ENCODE results near the gene CTNNA3. TPM values are rescaled to one million over a fixed set of nuclear protein-coding genes. Genes with fewer than 3 reads are reported as not detected.
"Not testable (repeated sequence)": the region's sequence is repeated elsewhere in the genome, so short reads cannot be mapped to it uniquely, and the experiment has no call there.

The CTNNA3 gene
- total RNA-seq, 1 experiment from 2014 or later, result not detected

- H3K4me1 Mint-ChIP-seq (ENCODE audit: low read depth, unreplicated experiment), result no peaks in the 10 kb centered on the region
- H3K27ac Mint-ChIP-seq (ENCODE audit: unreplicated experiment), result no peak overlapping the region
- peaks cover 37% of the 10 kb centered on the region for H3K27me3 Mint-ChIP-seq (ENCODE audit: unreplicated experiment)
- intact Hi-C loops (cut with micrococcal nuclease; ENCODE audit: unreplicated experiment), result no loop called here
- H3K36me3 Mint-ChIP-seq (ENCODE audit: insufficient read depth, unreplicated experiment), result no peaks in the 10 kb centered on the region
- no peak for TF ChIP-seq CTCF (IDR thresholded peaks at IDR 0.05; ENCODE audit: unreplicated experiment)
- no peak overlapping the region for H3K4me3 Mint-ChIP-seq (ENCODE audit: low read depth, unreplicated experiment)
- CTCF ChIA-PET, result no interaction called here
- H3K9me3 Mint-ChIP-seq (ENCODE audit: low read depth, unreplicated experiment), result peaks cover 5% of the 10 kb centered on the region
- no TSS peak for BruUV-seq (replicated peaks)
- no peak for DNase-seq
These were observed 473.1 kb downstream of the CTNNA3 start for GRCh38 chr10:67222934-67223333.

GRCh38 chr10:67221939-67222494, 474.0 kb downstream of the CTNNA3 start:
- CTCF ChIA-PET, result no interaction called here
- H3K4me3 Mint-ChIP-seq (ENCODE audit: low read depth, unreplicated experiment), result no peak overlapping the region
- no peak for TF ChIP-seq CTCF (IDR thresholded peaks at IDR 0.05; ENCODE audit: unreplicated experiment)
- intact Hi-C loops (cut with micrococcal nuclease; ENCODE audit: unreplicated experiment), result no loop called here
- H3K27me3 Mint-ChIP-seq (ENCODE audit: unreplicated experiment), result peaks cover 39% of the 10 kb centered on the region
- no peaks in the 10 kb centered on the region for H3K4me1 Mint-ChIP-seq (ENCODE audit: low read depth, unreplicated experiment)
- no peaks in the 10 kb centered on the region for H3K36me3 Mint-ChIP-seq (ENCODE audit: insufficient read depth, unreplicated experiment)
- BruUV-seq (replicated peaks), result no TSS peak
- no peak overlapping the region for H3K27ac Mint-ChIP-seq (ENCODE audit: unreplicated experiment)
- peaks cover 3% of the 10 kb centered on the region for H3K9me3 Mint-ChIP-seq (ENCODE audit: low read depth, unreplicated experiment)
- no peak for DNase-seq

GRCh38 chr10:67211680-67212079, 484.3 kb downstream of the CTNNA3 start:
- CTCF ChIA-PET, result no interaction called here
- no TSS peak for BruUV-seq (replicated peaks)
- intact Hi-C loops (cut with micrococcal nuclease; ENCODE audit: unreplicated experiment), result no loop called here
- no peak for TF ChIP-seq CTCF (IDR thresholded peaks at IDR 0.05; ENCODE audit: unreplicated experiment)
- Mint-ChIP-seq H3K4me3 (ENCODE audit: low read depth, unreplicated experiment) (no peak overlapping the region), H3K36me3 (ENCODE audit: insufficient read depth, unreplicated experiment) (no peaks in the 10 kb centered on the region), H3K9me3 (ENCODE audit: low read depth, unreplicated experiment) (no peaks in the 10 kb centered on the region), H3K27me3 (ENCODE audit: unreplicated experiment) (no peaks in the 10 kb centered on the region), H3K4me1 (ENCODE audit: low read depth, unreplicated experiment) (no peaks in the 10 kb centered on the region), H3K27ac (ENCODE audit: unreplicated experiment) (no peak overlapping the region)
- no peak for DNase-seq

- CTCF ChIA-PET, result interaction anchor here (0.7 kb wide), 1 partner anchor 519 kb away, joined by 3 read pairs; no protein-coding TSS in a partner anchor
- BruUV-seq (replicated peaks); H3K36me3 Mint-ChIP-seq (ENCODE audit: insufficient read depth, unreplicated experiment); H3K4me3 Mint-ChIP-seq (ENCODE audit: low read depth, unreplicated experiment); H3K27me3 Mint-ChIP-seq (ENCODE audit: unreplicated experiment); H3K4me1 Mint-ChIP-seq (ENCODE audit: low read depth, unreplicated experiment); DNase-seq; intact Hi-C loops (cut with micrococcal nuclease; ENCODE audit: unreplicated experiment); H3K27ac Mint-ChIP-seq (ENCODE audit: unreplicated experiment); H3K9me3 Mint-ChIP-seq (ENCODE audit: low read depth, unreplicated experiment): not testable (repeated sequence)
These were observed 488.1 kb downstream of the CTNNA3 start for GRCh38 chr10:67207923-67208322.

GRCh38 chr10:67200913-67201564, 495.0 kb downstream of the CTNNA3 start:
- CTCF ChIA-PET, result no interaction called here
- no TSS peak for BruUV-seq (replicated peaks)
- intact Hi-C loops (cut with micrococcal nuclease; ENCODE audit: unreplicated experiment), result no loop called here

More at GRCh38 chr10:67200913-67201564, 495.0 kb downstream of the CTNNA3 start:
- no peak overlapping the region for H3K4me3 Mint-ChIP-seq (ENCODE audit: low read depth, unreplicated experiment)
- H3K27me3 Mint-ChIP-seq (ENCODE audit: unreplicated experiment), result no peaks in the 10 kb centered on the region
- H3K27ac Mint-ChIP-seq (ENCODE audit: unreplicated experiment), result no peak overlapping the region
- peaks cover 7% of the 10 kb centered on the region for H3K9me3 Mint-ChIP-seq (ENCODE audit: low read depth, unreplicated experiment)
- no peak for DNase-seq
- no peaks in the 10 kb centered on the region for H3K4me1 Mint-ChIP-seq (ENCODE audit: low read depth, unreplicated experiment)
- no peaks in the 10 kb centered on the region for H3K36me3 Mint-ChIP-seq (ENCODE audit: insufficient read depth, unreplicated experiment)
- no peak for TF ChIP-seq CTCF (IDR thresholded peaks at IDR 0.05; ENCODE audit: unreplicated experiment)
